WTC11 (cell line): ENCODE data around the gene PRKCSH. TPM values are rescaled to one million over a fixed set of nuclear protein-coding genes. Genes with fewer than 3 reads are reported as not detected.

Experiments used
- ATAC-seq: fragments of 200-7000 bp; cut with Tn5 transposase; 2 replicates; pipeline ENCODE4 v1.10.0; 2021; ENCODE audit warnings: mild to moderate bottlenecking, moderate library complexity
- CTCF ChIA-PET: fragments of 300-600 bp; sonication (Branson Sonifier 250); formaldehyde crosslinking; loops from one replicate; lab custom pipeline; 2021; ENCODE audit warnings: antibody characterized with exemption; lab: Charles Lee
- POLR2A ChIA-PET: fragments of 350-600 bp; sonication (Branson Sonifier 250); formaldehyde crosslinking; loops from one replicate; lab custom pipeline; 2021; ENCODE audit warnings: antibody characterized with exemption; lab: Charles Lee
- DNase-seq: peaks from one replicate; pipeline ENCODE4 v3.0.0; 2021; ENCODE audit warnings: low spot score
- H3K27ac Mint-ChIP-seq: 2 replicates; pipeline ENCODE4 v1.8.0; 2021; ENCODE audit warnings: mixed read lengths
- H3K27me3 Mint-ChIP-seq: 2 replicates; pipeline ENCODE4 v1.8.0; 2021; ENCODE audit warnings: low read depth, mild to moderate bottlenecking, moderate library complexity, mixed read lengths
- H3K36me3 Mint-ChIP-seq: 2 replicates; pipeline ENCODE4 v1.8.0; 2021; ENCODE audit warnings: mixed read lengths
- H3K4me1 Mint-ChIP-seq: 2 replicates; pipeline ENCODE4 v1.8.0; 2022; ENCODE audit warnings: mixed read lengths
- H3K4me3 Mint-ChIP-seq: 2 replicates; pipeline ENCODE4 v1.8.0; 2021; ENCODE audit warnings: mild to moderate bottlenecking, moderate library complexity, mixed read lengths
- H3K9me3 Mint-ChIP-seq: 2 replicates; pipeline ENCODE4 v1.8.0; 2021; ENCODE audit warnings: mixed read lengths
- ATF1 ChIP-seq: sonication (generic); formaldehyde crosslinking; IDR thresholded peaks from 2 replicates; pipeline ENCODE4 v1.8.1; 2023; ENCODE audit warnings: mild to moderate bottlenecking, moderate library complexity, missing genetic modification reagents
- ATF3 ChIP-seq: sonication (generic); formaldehyde crosslinking; conservative IDR thresholded peaks from 2 replicates; pipeline ENCODE4 v1.8.1; 2022; ENCODE audit warnings: mild to moderate bottlenecking, missing genetic modification reagents
- ETV6 ChIP-seq: sonication (generic); formaldehyde crosslinking; IDR thresholded peaks from 2 replicates; pipeline ENCODE4 v1.8.1; 2022; ENCODE audit warnings: mild to moderate bottlenecking, missing genetic modification reagents
- FOXK1 ChIP-seq: sonication (generic); formaldehyde crosslinking; IDR thresholded peaks from 2 replicates; pipeline ENCODE4 v1.8.0; 2022; ENCODE audit warnings: mild to moderate bottlenecking, moderate library complexity, missing genetic modification reagents
- GRHL2 ChIP-seq: fragments of 250-450 bp; sonication (Bioruptor Pico); IDR thresholded peaks from 2 replicates; pipeline ENCODE4 v1.8.0; 2022; ENCODE audit warnings: mild to moderate bottlenecking, moderate library complexity; ENCODE audit not compliant: insufficient replicate concordance, severe bottlenecking
- NFE2L1 ChIP-seq: sonication (generic); formaldehyde crosslinking; IDR thresholded peaks from 2 replicates; pipeline ENCODE4 v1.8.1; 2023; ENCODE audit warnings: missing genetic modification reagents
- NR2C2 ChIP-seq: sonication (generic); formaldehyde crosslinking; IDR thresholded peaks from 2 replicates; pipeline ENCODE4 v1.8.0; 2022; ENCODE audit warnings: mild to moderate bottlenecking, missing genetic modification reagents
- NR3C1 ChIP-seq: sonication (generic); formaldehyde crosslinking; conservative IDR thresholded peaks from 2 replicates; pipeline ENCODE4 v1.8.1; 2023; ENCODE audit warnings: low read depth, mild to moderate bottlenecking, missing genetic modification reagents
- OVOL2 ChIP-seq: fragments of 250-450 bp; sonication (Bioruptor Pico); IDR thresholded peaks from 2 replicates; pipeline ENCODE4 v1.9.0; 2021; ENCODE audit warnings: mild to moderate bottlenecking, borderline replicate concordance
- SP1 ChIP-seq: sonication (generic); formaldehyde crosslinking; conservative IDR thresholded peaks from 2 replicates; pipeline ENCODE4 v1.8.1; 2022; ENCODE audit warnings: missing genetic modification reagents
- TEAD4 ChIP-seq: sonication (generic); formaldehyde crosslinking; IDR thresholded peaks from 2 replicates; pipeline ENCODE4 v1.8.0; 2022; ENCODE audit warnings: mild to moderate bottlenecking, missing genetic modification reagents
- ZNF232 ChIP-seq: sonication (generic); formaldehyde crosslinking; IDR thresholded peaks from 2 replicates; pipeline ENCODE4 v1.8.0; 2022; ENCODE audit warnings: mild to moderate bottlenecking, missing genetic modification reagents
- ZNF281 ChIP-seq: sonication (generic); formaldehyde crosslinking; IDR thresholded peaks from 2 replicates; pipeline ENCODE4 v1.8.0; 2023; ENCODE audit warnings: mild to moderate bottlenecking, missing genetic modification reagents
- ZNF416 ChIP-seq: fragments of 250-450 bp; sonication (Bioruptor Pico); IDR thresholded peaks from 2 replicates; pipeline ENCODE4 v1.9.0; 2021; ENCODE audit warnings: mild to moderate bottlenecking, inconsistent platforms
- ZNF423 ChIP-seq: fragments of 250-450 bp; sonication (Bioruptor Pico); IDR thresholded peaks from 2 replicates; pipeline ENCODE4 v2.1.2; 2022; ENCODE audit warnings: mild to moderate bottlenecking, moderate library complexity
- ZNF671 ChIP-seq: fragments of 250-450 bp; sonication (Bioruptor Pico); IDR thresholded peaks from 2 replicates; pipeline ENCODE4 v1.8.0; 2021; ENCODE audit warnings: mild to moderate bottlenecking
- total RNA-seq: library from RNA; stranded (reverse); gene quantifications from 3 replicates; pipeline ENCODE4 v1.2.3, GENCODE V29; 2021

The PRKCSH gene
- total RNA-seq, 1 experiment from 2014 or later, result 396 TPM

GRCh38 chr19:11448410-11448809, 13.0 kb downstream of the PRKCSH start:
- CTCF ChIA-PET, result interaction anchor here (1.7 to 4.7 kb wide), 4 partner anchors 13 to 154 kb away, joined by 4 to 18 read pairs (median 6); partner anchors contain the start of genes ODAD3, PRKCSH and SWSAP1
- TF ChIP-seq ZNF281 (CRISPR knock-in tag), result no peak
- TF ChIP-seq TEAD4, result no peak
- no peak for TF ChIP-seq SP1 (CRISPR knock-in tag)
- no peak for TF ChIP-seq ZNF423 (CRISPR knock-in tag)
- no peak for TF ChIP-seq OVOL2 (CRISPR knock-in tag)
- no peak for TF ChIP-seq ETV6 (CRISPR knock-in tag)
- no peak for TF ChIP-seq GRHL2 (CRISPR knock-in tag)
- no peak for TF ChIP-seq NFE2L1 (CRISPR knock-in tag)
- Mint-ChIP-seq H3K27ac (no peak overlapping the region), H3K36me3 (peaks cover 6% of the 10 kb centered on the region), H3K4me1 (peaks cover 21% of the 10 kb centered on the region), H3K9me3 (no peaks in the 10 kb centered on the region), H3K4me3 (no peak overlapping the region), H3K27me3 (no peaks in the 10 kb centered on the region; the same call in 1 of the 2 replicates)
- POLR2A ChIA-PET, result no interaction called here
- DNase-seq (no peak), ATAC-seq (no peak)

GRCh38 chr19:11448923-11449554, 13.6 kb downstream of the PRKCSH start:
- Mint-ChIP-seq H3K27me3 (no peaks in the 10 kb centered on the region; the same call in 1 of the 2 replicates), H3K4me1 (peaks cover 23% of the 10 kb centered on the region), H3K4me3 (no peak overlapping the region), H3K27ac (no peak overlapping the region), H3K9me3 (no peaks in the 10 kb centered on the region), H3K36me3 (peaks cover 4% of the 10 kb centered on the region)
- no peak for DNase-seq
- no peak for TF ChIP-seq ZNF232 (CRISPR knock-in tag)
- TF ChIP-seq ZNF671, result no peak
- no peak for TF ChIP-seq FOXK1
- no peak for TF ChIP-seq ATF1
- no peak for TF ChIP-seq ZNF416 (CRISPR knock-in tag)
- no peak for TF ChIP-seq ZNF281 (CRISPR knock-in tag)
- no peak for TF ChIP-seq NR2C2
- no peak for TF ChIP-seq ATF3 (CRISPR knock-in tag)
- no peak for TF ChIP-seq NR3C1 (CRISPR knock-in tag)
- ATAC-seq, result no peak
- ChIA-PET POLR2A (no interaction called here), CTCF (interaction anchor here (0.8 to 4.7 kb wide), 5 partner anchors 14 to 155 kb away, joined by 3 to 18 read pairs (median 5); partner anchors contain the start of genes ODAD3, PRKCSH and SWSAP1)
